Right atrium auricular region (tissue), 2 donors: ENCODE data around the gene CSDE1. TPM values are rescaled to one million over a fixed set of nuclear protein-coding genes. Genes with fewer than 3 reads are reported as not detected.

Experiments
- DNase-seq: peaks from one replicate; pipeline ENCODE4 v3.0.0-alpha.2; 2019; ENCODE audit warnings: low spot score
- H3K27ac ChIP-seq, 2 donors: fragments of 200-600 bp; sonication (generic); 1 replicate in 1 of 2; 2 replicates in 1 of 2; pipeline ENCODE4 v1.5.1; 2016 to 2019
- H3K27me3 ChIP-seq, 2 donors: fragments of 200-600 bp; sonication (generic); one replicate each; pipeline versions ENCODE4 v1.5.1 to v1.6.0; 2017 to 2019
- H3K36me3 ChIP-seq: fragments of 200-600 bp; sonication (generic); one replicate; pipeline ENCODE4 v1.5.1; 2016
- H3K4me1 ChIP-seq, 2 donors: fragments of 200-600 bp; sonication (generic); one replicate each; pipeline versions ENCODE4 v1.5.1 to v1.6.0; 2017 to 2019
- H3K4me3 ChIP-seq, 2 donors: fragments of 200-600 bp; sonication (generic); 1 replicate in 1 of 2; 2 replicates in 1 of 2; pipeline ENCODE4 v1.5.1; 2017 to 2019; ENCODE audit warnings: mild to moderate bottlenecking in 1 of 2, moderate library complexity in 1 of 2
- H3K9me3 ChIP-seq, 2 donors: fragments of 200-600 bp; sonication (generic); one replicate each; pipeline ENCODE4 v1.5.1; 2019
- total RNA-seq, 2 donors: library from RNA; depleted of rRNA; stranded (reverse); fragments of >200 nt; gene quantifications; one replicate each; pipeline ENCODE4 v1.1.0, GENCODE V29; 2016
- TF ChIP-seq, protein P1 (sequence below), 2 donors: fragments of 200-600 bp; sonication (generic); IDR thresholded peaks; one replicate each; pipeline ENCODE4 v1.5.1; 2019; ENCODE audit warnings: antibody characterized with exemption in 2 of 2

The CSDE1 gene
- total RNA-seq, 2 donors from 2014 or later, result 917 to 1,380 TPM

GRCh38 chr1:114695430-114696058, 62.2 kb downstream of the CSDE1 start, which contains the start of gene AMPD1:
Gene AMPD1 (minus strand): TSS chr1:114695546. CDS start chr1:114695471, 75 bp downstream.
- H3K27ac ChIP-seq, result no peak within 1 kb of the TSS
- TF ChIP-seq, protein P1, sequence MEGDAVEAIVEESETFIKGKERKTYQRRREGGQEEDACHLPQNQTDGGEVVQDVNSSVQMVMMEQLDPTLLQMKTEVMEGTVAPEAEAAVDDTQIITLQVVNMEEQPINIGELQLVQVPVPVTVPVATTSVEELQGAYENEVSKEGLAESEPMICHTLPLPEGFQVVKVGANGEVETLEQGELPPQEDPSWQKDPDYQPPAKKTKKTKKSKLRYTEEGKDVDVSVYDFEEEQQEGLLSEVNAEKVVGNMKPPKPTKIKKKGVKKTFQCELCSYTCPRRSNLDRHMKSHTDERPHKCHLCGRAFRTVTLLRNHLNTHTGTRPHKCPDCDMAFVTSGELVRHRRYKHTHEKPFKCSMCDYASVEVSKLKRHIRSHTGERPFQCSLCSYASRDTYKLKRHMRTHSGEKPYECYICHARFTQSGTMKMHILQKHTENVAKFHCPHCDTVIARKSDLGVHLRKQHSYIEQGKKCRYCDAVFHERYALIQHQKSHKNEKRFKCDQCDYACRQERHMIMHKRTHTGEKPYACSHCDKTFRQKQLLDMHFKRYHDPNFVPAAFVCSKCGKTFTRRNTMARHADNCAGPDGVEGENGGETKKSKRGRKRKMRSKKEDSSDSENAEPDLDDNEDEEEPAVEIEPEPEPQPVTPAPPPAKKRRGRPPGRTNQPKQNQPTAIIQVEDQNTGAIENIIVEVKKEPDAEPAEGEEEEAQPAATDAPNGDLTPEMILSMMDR (IDR thresholded peaks at IDR 0.05), result no peak
- no peaks in the 10 kb centered on the region for H3K9me3 ChIP-seq
- DNase-seq, result no peak
- H3K4me3 ChIP-seq, result no peak within 1 kb of the TSS
- H3K36me3 ChIP-seq, result no peaks in the 10 kb centered on the region
- H3K4me1 ChIP-seq, result no peaks in the 10 kb centered on the region
- no peaks in the 10 kb centered on the region for H3K27me3 ChIP-seq

DNA sequence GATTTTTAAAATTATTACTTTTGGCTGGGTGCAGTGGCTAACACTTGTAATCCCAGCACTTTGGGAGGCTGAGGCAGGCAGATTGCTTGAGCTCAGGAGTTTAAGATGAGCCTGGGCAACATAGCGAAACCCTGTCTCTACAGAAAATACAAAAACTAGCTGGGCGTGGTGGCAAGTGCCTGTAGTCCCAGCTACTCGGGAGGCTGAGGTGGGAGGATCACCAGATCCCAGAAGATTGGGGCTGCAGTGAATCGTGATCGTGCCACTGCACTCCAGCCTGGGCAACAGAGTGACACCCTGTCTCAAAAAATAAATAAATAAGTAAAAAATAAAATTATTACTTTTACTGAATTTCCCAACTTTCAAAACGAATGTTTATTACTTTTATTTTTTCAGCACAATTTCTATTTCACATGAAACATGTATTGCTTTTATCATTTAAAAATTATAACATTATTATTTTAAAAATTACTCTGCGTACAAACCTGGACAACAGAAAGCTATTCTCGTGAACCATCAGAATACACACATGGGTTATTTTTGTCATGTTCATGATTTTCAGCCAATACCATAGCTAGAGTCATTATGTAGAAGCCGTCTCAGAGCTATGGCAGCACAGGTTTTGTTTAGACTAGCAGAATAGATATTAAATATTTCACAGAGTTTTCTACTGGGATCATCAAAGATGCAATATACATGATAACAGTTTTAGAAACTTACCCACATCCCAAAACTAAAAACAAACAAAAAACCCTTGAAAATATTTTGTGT, 63.1 kb downstream of the CSDE1 start:
- H3K27me3 ChIP-seq, result no peaks in the 10 kb centered on the region
- no peaks in the 10 kb centered on the region for H3K9me3 ChIP-seq
- H3K27ac ChIP-seq, result no peak overlapping the region
- TF ChIP-seq, protein P1 (IDR thresholded peaks at IDR 0.05), result no peak
- H3K4me1 ChIP-seq, result no peaks in the 10 kb centered on the region
- no peak overlapping the region for H3K4me3 ChIP-seq
- DNase-seq, result no peak
- H3K36me3 ChIP-seq, result no peaks in the 10 kb centered on the region

GRCh38 chr1:114692947-114693346, 64.8 kb downstream of the CSDE1 start:
- TF ChIP-seq, protein P1 (IDR thresholded peaks at IDR 0.05), result no peak
- Histone ChIP-seq H3K4me3 (no peak overlapping the region), H3K27ac (no peak overlapping the region), H3K27me3 (no peaks in the 10 kb centered on the region), H3K9me3 (no peaks in the 10 kb centered on the region), H3K4me1 (no peaks in the 10 kb centered on the region), H3K36me3 (no peaks in the 10 kb centered on the region)
- DNase-seq, result no peak

- Histone ChIP-seq H3K4me3 (no peak overlapping the region), H3K27ac (no peak overlapping the region), H3K4me1 (no peaks in the 10 kb centered on the region), H3K9me3 (no peaks in the 10 kb centered on the region), H3K36me3 (no peaks in the 10 kb centered on the region), H3K27me3 (no peaks in the 10 kb centered on the region)
- no peak for DNase-seq
- TF ChIP-seq, protein P1 (IDR thresholded peaks at IDR 0.05), result no peak
Measured at GRCh38 chr1:114691061-114691460, 66.7 kb downstream of the CSDE1 start.

DNA sequence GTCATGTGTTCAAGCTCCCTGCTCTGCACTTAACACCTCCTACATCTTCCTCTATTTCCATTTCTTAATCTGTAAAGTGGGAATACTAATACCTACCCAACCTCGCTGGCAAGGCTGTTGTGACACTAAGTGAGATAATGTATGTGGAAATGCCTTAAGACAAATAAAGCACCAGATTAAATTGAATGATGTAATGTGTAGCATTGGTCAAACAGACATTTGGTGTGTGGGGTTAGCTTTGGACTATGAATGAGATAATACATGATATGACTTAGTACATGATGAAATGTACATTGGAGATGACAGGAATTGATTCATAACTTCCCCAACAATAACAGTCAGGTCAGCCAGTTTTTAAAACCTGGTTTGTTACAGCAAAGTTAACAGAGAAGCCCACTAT, 67.6 kb downstream of the CSDE1 start:
- Histone ChIP-seq H3K27me3 (no peaks in the 10 kb centered on the region), H3K27ac (no peak overlapping the region), H3K4me3 (no peak overlapping the region), H3K9me3 (no peaks in the 10 kb centered on the region), H3K4me1 (no peaks in the 10 kb centered on the region), H3K36me3 (no peaks in the 10 kb centered on the region)
- TF ChIP-seq, protein P1 (IDR thresholded peaks at IDR 0.05), result no peak
- DNase-seq, result no peak
